ENCODE data around the gene ZNF785.
A peak's percentile ranks its signal among the peaks of the same experiment; 100 is the strongest.
"Not testable (repeated sequence)": the region's sequence is repeated elsewhere in the genome, so short reads cannot be mapped to it uniquely, and the experiment has no call there.

The ZNF785 gene

DNA sequence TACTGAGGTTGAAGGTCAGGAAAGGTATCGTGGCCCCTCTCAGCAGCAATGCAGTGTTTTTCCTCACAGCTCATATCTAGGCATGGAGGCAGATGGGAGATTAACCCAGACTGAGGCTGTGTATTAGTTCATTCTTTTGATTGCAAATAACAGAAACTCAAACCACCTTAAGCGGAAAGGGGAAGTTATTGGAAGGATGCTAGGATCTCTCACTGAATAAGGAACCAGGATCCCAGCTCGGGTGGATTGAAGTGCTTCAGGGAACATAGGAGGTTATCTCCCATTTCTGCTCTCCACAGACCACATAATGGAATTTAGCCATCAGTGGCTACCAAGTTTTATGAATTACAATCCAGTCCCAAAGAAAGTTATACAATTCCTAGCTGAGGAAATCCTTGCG lies 16.5 kb upstream of the ZNF785 start:
- DNase-seq = no peak

DNA sequence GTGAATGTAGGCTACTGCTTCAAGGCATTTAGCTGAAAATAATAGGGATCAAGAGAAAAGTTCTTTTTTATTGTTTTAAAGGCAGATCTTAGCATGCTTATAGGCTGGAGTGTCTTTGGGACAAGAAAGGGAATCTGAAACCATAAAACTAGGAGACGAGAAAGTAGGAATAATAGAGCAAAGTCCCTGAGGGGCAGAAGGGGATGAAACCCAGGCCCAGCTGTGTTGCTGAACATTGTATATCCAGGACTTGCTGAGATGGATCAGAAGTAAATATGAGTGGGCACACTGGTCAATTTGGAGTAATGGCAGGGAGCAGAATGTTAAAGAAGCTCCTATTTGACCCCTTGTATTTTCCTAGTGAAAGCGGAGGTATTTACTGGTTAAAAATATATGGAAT lies 15.4 kb upstream of the ZNF785 start:
- no peak for DNase-seq

DNA sequence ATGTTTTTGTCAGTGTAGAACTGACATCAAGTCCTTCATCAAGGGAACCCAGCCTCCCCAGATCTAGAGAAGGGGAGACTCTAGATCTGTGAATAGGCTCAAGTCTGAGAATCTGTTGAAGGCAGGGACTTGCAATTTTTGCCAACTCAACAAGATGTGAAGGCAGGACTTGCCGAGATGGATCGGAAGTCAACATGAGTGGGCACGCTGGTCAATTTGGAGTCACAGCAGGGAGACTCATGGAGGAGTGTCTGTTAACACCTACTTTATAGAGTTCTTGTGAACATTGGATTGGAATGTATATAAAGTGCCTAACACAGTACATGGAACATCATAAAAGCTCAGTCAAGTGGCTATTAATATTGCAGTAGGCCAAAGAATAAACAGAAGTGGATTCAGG lies 14.7 kb upstream of the ZNF785 start:
- DNase-seq = no peak

DNA sequence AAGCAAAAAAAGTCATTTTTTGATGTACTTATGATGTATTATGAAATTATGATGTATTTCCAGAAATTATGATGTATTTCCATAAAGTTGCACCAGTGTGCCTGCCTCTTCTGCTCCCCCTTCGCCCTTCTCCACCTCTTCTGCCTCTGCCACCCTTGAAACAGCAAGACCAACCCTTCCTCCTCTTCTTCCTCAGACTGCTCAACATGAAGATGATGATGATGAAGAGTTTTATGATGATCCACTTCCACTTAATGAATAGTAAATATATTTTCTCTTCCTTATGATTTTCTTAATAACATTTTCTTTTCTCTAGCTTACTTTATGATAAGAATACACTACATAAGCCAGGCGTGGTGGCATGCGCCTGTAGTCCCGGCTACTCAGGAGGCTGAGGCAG lies 7.4 kb upstream of the ZNF785 start:
- DNase-seq = no peak

DNA sequence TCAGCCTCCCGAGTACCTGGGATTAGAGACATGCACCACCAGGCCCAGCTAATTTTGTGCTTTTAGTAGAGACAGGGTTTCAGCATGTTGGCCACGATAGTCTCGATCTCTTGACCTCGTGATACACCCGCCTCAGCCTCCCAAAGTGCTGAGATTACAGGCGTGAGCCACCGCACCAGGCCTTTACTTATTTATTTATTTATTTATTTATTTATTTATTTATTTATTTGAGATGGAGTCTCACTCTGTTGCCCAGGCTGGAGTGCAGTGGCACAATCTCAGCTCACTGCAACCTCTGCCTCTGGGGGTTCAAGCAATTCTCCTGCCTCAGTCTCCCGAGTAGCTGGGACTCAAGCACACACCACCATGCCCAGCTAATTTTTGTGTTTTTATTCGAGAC lies 5.4 kb upstream of the ZNF785 start:
- not testable (repeated sequence) for DNase-seq

DNA sequence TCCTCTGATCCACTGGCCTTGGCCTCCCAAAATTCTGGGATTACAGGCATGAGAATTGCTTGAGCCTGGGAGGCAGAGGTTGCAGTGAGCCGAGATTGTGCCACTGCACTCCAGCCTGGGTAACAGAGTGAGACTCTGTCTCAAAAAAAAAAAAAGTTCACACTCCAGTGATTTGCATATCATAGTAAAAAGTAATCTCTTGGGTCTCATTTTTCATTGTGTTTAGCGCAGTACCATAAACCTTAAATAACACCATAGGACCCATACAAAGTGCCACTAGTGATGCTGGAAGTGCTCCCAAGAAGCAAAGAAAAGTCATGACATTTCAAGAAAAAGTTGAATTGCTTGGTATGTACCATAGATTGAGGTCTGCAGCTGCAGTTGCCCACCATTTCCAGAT lies 4.1 kb upstream of the ZNF785 start:
- not testable (repeated sequence) for DNase-seq

DNA sequence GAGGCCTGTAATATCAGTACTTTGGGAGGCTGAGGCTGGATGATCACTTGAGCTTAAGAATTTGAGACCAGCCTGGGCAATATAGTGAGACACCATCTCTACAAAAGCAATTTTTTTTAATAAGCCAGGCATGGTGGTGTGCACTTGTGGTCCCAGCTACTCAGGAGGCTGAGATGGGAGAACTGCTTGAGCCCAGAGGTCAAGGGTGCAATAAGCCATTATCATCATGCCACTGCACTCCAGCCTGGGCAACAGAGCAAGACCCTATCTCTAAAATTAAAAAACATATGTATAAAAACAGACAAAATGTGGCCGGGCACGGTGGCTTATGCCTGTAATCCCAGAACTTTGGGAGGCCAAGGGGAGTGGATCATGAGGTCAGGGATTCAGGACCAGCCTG lies 3.2 kb upstream of the ZNF785 start:
- no peak for DNase-seq

DNA sequence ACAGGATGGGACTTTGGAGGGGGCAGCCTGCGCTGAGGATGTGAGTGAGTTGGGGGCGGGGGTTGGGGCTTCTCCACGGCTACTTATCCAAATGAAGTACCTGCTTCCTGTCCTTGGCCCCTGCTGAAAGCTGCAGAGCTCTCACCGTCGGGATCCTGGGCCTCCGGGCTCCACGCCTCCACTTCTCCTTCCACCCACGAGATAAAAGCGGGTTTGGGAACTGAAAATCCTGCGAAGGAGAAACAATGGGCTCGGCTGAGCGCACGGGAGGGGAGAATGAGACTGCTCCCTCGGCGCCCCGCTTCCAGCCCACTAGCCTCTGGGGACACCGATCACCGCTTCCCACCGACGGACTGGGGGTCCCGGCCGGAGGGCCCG lies 486 bp downstream of the ZNF785 start:
- DNase-seq = no peak

DNA sequence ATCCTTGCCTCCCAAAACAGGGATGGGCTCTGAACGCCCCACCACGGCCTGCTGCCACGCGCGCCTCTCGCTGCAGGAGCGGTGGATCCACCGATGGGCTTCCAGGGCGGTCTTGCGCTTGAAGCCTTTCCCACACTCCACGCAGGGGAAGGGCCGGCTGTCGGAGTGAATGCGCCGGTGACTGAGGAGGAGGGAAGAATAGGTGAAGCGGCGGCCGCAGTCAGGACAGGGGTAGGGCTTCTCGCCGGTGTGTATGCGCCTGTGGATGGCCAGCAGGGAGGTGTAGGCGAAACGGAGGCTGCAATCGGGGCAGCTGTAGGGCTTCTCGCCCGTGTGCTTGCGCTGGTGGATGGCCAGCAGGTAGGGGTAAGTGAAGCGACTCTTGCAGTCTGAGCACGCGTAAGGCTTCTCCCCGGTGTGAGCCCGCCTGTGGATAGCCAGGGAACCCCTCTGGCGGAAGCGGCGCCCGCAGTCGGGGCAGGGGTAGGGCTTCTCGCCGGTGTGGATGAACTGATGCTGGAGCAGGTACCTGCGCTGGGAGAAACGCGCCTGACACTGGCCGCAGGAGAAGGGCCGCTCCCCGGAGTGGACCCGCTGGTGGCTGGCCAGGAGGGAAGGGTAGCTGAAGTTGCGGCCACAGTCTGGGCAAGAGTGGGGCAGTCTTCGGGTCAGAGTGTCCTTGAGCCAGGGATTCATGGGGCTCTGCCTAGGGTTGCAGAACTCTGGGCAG lies 2.7 kb downstream of the ZNF785 start:
- no peak for DNase-seq

DNA sequence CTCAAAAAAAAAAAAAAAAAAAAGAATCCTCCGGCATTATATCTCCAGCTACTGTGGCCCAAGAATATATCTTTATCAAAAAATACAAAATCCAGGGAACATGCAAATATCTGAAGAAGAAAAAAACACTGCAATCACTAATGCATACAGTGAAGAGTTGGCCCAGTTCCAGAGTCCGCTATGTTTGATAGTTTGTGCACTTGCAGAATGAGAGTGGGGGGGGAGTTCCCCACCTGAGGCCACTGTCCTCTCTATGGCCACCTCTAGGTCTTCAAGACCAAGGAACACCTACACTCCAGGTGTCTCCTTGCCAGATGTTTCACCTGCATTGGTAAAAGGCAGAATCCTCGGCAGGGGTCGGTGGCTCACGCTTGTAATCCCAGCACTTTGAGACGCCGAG lies 4.0 kb downstream of the ZNF785 start:
- DNase-seq = no peak

DNA sequence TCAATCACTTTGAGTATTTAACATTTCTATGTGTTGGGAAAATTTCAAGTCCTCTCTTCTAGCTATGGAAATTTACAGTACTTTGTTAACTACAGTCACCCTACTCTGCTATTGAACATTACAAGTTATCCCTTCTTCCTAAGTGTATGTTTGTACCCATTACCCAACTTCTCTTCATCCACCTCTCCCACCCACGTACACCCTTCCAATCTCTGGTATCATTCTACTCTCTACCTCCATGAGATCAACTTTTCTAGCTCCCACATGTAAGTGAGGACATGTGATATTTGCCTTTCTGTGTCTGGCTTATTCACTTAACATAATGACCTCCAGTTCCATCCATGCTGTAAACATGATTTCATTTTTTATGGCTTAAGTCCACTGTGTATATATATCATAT lies 10.8 kb downstream of the ZNF785 start:
- no peak for DNase-seq

DNA sequence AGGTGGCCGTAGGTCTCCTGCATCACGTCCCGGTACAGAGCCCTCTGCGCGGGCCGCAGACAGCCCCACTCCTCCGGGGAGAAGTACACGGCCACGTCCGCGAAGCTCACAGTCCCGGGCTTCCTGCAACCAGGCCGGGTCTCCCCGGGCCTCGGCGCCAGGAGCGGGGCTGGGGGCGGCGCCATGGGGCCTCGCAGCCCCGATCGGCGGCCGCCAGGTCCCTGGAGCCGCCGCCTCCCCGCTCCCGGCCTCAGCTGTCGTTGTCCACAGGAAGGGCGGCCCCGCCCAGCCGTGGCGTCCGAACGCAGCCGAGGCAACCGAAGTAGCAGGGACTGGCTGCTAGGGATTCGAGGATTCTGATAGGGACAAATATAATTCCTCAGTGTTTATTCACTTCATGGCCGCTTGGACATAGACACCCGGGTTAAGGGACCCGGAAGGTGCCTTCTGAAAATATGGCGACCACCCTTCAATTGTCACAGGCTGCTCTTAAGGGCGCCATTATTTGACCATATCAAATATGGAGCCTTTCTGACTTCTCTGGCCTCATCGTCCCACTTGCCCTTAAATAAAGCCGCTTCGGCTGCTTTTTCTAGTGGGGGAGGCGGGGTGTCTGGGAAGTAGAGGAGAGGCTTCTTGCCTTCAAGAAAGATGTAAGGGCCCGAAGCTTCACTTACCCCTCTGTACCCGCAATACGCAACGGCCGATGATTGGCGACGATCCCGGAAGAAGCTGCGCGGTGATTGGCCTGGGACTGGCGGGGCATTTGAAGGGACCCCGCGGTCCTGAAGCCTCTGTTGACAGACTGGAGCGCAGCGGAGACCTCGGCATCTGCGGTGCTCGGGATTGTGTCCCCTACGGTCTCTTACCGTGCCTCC lies 13.8 kb downstream of the ZNF785 start, which contains the start of gene ZNF688:
Gene ZNF688 (minus strand): TSS at position 270 of the 878 bp plus-strand sequence. CDS start 85 bp downstream, at position 185.
- DNase-seq = peak; percentile 68

DNA sequence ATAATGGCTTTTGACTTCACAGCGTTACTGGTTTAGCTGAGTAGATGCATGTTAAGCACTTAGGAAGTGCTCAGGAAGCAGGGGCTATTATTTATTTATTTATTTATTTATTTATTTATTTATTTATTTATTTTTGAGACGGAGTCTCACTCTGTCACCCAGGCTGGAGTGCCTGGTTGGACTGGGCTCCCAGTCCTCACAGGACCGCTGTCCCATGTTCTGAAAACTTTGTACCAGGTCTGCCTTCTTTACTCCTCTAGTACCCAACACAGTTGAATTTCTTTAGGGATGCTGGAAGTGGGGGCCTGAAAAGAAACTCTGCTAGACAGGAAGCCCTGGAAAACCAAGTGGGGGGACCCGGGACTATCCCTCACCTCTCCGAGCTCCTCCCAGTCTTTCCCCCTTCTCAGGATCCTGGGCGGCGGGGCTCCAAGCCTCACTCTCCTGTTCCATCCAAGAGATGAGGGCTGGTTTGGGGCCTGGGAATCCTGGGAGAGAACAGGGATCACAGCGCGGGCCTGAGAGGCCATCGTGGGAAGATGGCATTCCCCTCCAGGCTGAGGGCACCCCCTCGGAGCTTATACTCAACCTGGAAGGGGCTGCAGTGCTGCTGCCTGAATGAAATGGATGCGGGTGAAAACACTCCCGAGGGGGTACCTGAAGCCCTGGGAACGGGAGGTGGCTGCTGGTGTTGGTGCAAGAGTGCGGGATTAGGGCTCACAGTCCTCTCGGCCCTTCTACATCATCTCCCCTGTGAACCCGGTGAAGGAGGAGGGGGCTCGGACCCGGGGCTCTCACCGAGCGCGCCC lies 14.7 kb downstream of the ZNF785 start:
- no peak for DNase-seq

DNA sequence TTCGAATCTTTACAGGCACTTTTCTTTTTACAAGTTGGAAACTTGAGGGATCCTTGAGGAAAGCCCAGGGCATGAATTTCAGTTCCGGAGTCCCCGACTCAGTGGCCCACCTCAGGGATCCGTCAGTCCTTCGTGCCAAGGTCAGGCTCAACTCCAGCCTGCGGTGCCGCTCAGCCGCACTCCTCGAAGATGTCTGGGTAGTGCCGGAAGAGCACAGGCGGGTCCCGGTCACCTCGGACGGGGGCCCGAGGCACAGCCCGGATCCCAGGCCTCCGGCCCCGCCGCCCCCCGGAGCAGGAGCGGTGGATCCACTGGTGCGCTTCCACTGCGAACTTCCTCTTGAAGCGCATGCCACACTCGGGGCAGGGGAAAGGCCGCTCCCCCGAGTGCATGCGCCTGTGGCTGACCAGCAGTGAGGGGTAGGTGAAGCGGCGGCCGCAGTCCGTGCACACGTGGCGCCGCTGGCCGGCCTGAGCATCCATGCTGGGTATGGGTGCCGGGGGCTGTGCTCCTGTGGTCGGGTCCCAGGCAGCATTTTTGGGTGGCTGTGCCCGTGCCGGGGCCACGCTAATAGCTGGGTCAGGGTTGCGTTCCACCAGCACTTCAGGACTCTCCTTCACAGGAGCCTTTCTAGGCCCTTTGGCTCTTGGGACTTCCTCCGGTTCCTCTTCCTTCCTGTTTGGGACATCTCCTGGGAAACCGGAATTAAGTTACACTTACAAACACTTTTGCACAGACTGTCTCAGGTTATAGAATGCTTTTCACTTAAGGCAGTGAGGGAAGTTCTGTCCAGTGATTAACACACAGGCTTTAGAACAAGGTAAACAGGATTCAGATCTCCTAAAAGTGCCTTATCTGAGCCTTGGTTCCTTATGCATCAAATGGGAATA lies 15.5 kb downstream of the ZNF785 start:
- DNase-seq = no peak

DNA sequence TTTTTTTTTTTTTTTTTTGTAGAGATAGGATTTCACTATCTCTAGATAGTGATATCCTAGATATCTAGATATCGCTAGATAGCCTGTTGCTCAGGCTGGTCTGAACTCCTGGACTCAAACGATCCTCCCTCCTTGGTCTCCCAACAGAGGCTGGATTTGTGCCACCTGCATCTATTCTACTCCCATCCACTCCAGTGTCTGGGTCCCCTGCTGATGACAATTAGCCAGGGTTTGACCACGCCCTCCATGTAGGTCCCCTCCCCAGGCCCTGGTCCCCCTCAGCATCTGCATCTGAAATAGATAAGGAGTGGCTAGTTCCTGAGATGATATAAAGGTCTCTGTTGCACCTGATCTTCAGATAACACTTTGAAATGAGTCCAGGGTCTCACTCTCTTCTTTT lies 16.2 kb downstream of the ZNF785 start:
- no peak for DNase-seq

DNA sequence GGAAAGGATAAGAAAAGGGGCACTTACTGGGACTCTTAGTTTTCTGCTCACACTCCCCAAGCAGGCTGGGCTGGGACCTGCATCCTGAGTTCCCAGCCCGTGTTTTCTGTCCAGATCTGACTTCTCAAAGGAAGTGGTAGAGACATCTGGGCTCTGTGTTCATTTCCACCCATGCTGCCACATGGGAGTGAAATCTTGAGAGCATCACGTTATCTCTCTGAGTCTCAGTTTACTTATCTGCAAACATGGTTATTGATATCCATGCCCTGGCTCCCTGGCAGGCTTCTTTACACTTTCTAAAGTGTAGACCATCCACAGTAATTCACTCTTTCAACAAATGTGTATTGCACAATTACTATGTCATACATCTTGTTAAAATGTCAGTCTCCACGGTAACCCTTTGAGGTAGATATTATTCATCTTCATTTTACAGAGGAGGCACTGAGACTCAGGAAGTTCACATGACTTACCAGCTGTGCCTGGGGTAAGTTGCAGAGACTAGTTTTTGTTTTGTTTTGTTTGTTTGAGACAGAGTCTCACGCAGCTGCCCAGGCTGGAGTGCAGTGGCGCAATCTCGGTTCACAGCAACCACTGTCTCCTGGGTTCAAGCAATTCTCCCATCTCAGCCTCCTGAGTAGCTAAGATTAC lies 17.4 kb downstream of the ZNF785 start:
- no peak for DNase-seq

DNA sequence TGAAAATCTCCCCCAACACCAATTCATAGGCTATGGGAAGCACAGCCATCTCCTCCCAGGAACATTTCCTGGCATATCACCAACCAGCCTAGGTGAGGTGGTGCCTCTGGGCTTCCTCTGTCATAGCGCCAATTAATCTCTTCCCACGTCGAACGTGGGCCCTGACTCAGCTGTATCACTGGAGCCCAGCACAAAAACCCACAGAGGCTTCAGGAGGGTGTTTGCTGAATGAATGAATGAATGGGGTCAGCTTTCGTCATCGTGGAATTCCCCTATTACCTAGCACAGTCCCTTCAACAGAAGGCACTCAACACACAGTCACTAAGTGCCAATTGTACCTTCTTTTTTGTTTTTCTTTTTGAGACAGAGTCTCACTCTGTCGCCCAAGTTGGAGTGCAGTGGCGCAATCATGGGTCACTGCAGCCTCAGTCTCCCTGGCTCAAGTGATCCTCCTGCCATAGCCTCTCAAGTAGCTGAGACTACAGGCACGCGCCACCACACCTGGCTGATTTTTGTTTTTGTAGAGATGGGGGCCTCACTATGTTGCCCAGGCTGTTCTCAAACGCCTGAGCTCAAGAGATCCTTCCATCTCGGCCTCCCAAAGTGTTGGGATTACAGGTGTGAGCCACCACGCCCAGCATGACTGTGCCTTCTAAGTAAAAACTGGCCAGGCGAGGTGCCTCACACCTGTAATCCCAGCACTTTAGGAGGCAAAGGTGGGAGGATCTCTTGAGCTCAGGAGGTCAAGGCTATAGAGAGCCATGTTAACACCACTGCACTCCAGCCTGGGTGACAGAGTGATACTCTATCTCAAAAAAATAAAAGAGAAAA lies 18.1 kb downstream of the ZNF785 start:
- no peak for DNase-seq

DNA sequence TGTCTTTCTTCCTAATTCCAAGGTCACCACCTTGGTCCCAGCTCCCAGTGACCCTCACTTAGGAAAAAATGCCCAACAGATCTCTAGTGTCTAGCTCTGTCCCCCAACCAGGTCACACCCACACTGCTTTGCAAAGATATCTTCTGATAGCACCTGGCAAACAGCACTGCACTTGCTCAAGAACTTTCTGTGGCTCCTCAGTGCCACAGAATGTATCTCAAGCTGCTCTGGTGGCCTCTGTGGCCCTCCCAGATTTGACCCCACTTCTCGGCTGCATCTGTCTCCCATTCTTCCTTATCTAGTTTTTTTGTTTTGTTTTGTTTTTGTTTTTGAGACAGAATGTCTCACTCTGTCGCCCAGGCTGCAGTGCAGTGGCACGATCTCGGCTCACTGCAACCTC lies 19.0 kb downstream of the ZNF785 start:
- no peak for DNase-seq

DNA sequence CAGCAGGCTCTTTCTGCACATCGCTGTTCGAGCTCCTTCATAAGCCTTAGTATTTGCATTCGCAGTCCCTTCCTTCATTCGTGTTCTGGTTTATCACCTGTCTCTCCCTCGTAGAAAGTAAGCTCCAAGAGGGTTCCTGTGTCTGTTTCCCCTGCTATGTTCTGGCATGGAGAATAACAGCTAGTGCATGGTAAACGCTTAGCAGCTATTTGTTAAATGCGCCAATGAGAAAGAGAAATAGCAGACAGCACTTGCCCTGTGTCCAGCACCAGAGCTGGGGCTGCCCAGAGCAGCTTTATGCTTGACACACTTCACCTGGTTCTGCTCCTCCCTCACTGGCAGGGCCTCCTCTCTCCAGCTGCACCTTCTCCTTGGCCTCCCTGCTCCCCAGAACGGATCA lies 19.5 kb downstream of the ZNF785 start:
- no peak for DNase-seq

DNA sequence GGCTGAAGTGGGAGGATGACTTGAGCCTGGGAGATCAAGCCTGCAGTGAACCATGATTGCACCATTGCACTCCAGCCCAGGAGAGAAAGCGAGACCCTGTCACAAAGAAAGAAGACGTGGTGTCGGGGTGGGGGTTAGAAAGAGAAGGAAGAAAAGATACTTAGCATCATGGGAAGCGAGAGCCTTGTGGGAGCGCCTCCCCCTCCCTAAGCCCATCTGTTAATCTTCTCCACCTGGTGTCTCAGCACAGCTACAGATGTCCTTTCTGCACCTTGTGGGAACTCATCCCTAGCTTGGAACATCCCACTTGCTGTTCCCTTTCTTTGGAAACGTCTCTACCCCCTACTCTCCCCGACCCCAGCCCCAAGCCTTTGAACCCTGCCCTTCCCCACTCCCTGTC lies 20.0 kb downstream of the ZNF785 start:
- DNase-seq = no peak

DNA sequence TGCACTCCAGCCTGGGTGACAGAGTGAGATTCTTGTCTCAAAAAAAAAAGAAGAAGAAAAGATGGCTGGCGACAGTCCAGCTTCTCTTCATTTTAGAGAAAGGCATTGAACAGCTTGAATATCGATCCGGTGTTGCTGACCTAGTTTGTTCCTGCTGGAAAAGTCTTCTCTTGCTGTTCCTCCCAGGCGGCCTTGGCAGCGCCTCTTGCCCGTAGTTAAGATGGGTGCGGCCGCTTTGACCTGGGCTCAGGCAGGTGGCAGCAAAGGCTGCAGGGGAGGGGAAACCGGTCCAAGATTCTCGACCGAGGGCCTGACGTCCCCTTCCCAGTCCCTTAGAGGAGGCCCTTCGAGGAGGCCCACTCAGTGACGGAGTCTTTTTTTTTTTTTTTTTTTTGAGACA lies 23.5 kb downstream of the ZNF785 start:
- DNase-seq = no peak

Data from NCI-H2029 treated with DMSO at 0.1 percent for 48 hours (cell line).